HepG2 (cell line): Measurements from ENCODE around the gene CELF4. TPM values are rescaled to one million over a fixed set of nuclear protein-coding genes. Genes with fewer than 3 reads are reported as not detected.
A peak's percentile ranks its signal among the peaks of the same experiment; 100 is the strongest.

Experiments
- JUND ChIP-seq: sonication (generic); formaldehyde crosslinking; IDR thresholded peaks from 2 replicates; pipeline ENCODE4 v1.8.0; 2022; ENCODE audit warnings: mild to moderate bottlenecking, missing genetic modification reagents
- REST ChIP-seq, 2 experiments: IDR thresholded peaks; 2 replicates each; pipeline ENCODE4 v1.6.1; 2011 to 2012; ENCODE audit warnings: low read length in 2 of 2, borderline replicate concordance in 1 of 2, low read depth in 1 of 2, mild to moderate bottlenecking in 1 of 2, moderate library complexity in 1 of 2
- ZBTB4 ChIP-seq: sonication (generic); formaldehyde crosslinking; IDR thresholded peaks from 2 replicates; pipeline ENCODE4 v1.4.0; 2020; ENCODE audit warnings: missing genetic modification reagents, mild to moderate bottlenecking, borderline replicate concordance
- ZHX2 ChIP-seq, 2 experiments: sonication (generic) in 1 of 2; formaldehyde crosslinking in 1 of 2; IDR thresholded peaks; 2 replicates each; pipeline versions ENCODE4 v1.6.1 to v1.9.0; 2014 to 2022; ENCODE audit warnings: antibody characterized with exemption in 1 of 2, borderline replicate concordance in 1 of 2, inconsistent platforms in 1 of 2, low read depth in 1 of 2, missing genetic modification reagents in 1 of 2
- ZNF225 ChIP-seq: sonication (generic); formaldehyde crosslinking; IDR thresholded peaks from 2 replicates; pipeline ENCODE4 v1.4.0; 2020; ENCODE audit warnings: mild to moderate bottlenecking, missing genetic modification reagents
- ZNF451 ChIP-seq: sonication (generic); formaldehyde crosslinking; IDR thresholded peaks from 2 replicates; pipeline ENCODE4 v1.5.0; 2020; ENCODE audit warnings: mild to moderate bottlenecking, missing genetic modification reagents
- ZNF609 ChIP-seq: sonication (generic); formaldehyde crosslinking; IDR thresholded peaks from 2 replicates; pipeline ENCODE4 v1.4.0; 2020; ENCODE audit warnings: mild to moderate bottlenecking, missing genetic modification reagents, borderline replicate concordance
- polyA plus RNA-seq, 8 experiments: library from polyadenylated mRNA; depleted of rRNA in 3 of 8; stranded (reverse) in 7 of 8; unstranded in 1 of 8; fragments of >200 nt; fragmentation: Illumina TruSeq in 4 of 8; extraction: Trizol in 4 of 8; gene quantifications; 2 replicates each; pipeline versions ENCODE4 v1.2.1 to v1.2.3, GENCODE V29; 2011 to 2016; ENCODE audit warnings: low read depth in 4 of 8, missing spikeins in 1 of 8, mixed read lengths in 1 of 8; ENCODE audit not compliant: insufficient read depth in 1 of 8
- total RNA-seq, 5 experiments: library from RNA; depleted of rRNA; stranded (reverse); fragments of >200 nt; fragmentation: Illumina TruSeq; extraction: Trizol; gene quantifications; 2 replicates each; pipeline ENCODE4 v1.2.3, GENCODE V29; 2016; ENCODE audit warnings: low read depth in 1 of 5

Gene CELF4
- total and polyA plus RNA-seq, 2 of the 13 experiments (the other 11 are each of a cell fraction or from before 2014, with no cell fraction given): not detected

GRCh38 chr18:37299471-37300304 is 265.9 kb downstream of the CELF4 start (continued):
- TF ChIP-seq ZBTB4 (CRISPR knock-in tag) (no peak), ZNF451 (CRISPR knock-in tag) (no peak), ZNF609 (CRISPR knock-in tag) (no peak; the same call in 1 of the 2 replicates), JUND (CRISPR knock-in tag) (peak; percentile 93), ZNF225 (CRISPR knock-in tag) (no peak), ZHX2 (IDR thresholded peaks at IDR 0.05; ENCODE audit: low read depth) (no peak), ZHX2 (CRISPR knock-in tag; IDR thresholded peaks at IDR 0.05; ENCODE audit: borderline replicate concordance) (no peak), REST (IDR thresholded peaks at IDR 0.05; ENCODE audit: borderline replicate concordance in 1 of 2, low read depth in 1 of 2, low read length in 2 of 2) (peak in 1 of 2 experiments; percentile 9; a peak in 1 of 4 replicates)
